ENCODE data around the gene NDUFC2.
A peak's percentile ranks its signal among the peaks of the same experiment; 100 is the strongest.
"Not testable (repeated sequence)": the region's sequence is repeated elsewhere in the genome, so short reads cannot be mapped to it uniquely, and the experiment has no call there.

Gene NDUFC2

DNA sequence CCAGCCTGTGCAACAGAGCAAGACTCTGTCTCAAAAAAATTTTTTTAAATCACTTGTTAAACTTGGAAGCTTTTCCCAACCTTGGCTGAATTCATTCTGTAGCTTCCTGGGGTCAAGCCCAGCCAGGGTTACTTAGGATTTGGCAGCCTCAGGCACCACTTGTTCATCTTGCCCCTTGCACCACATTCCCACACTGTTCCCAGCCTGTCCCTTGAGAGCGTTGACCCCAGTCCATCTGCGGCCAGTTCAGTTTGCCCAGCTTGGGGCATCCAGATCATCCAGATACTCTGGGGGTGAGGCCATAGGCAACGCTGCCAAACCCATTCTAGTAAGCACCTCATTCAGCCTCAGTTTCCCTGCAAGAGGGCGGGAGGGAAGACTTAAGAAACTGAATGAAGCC, 24.7 kb downstream of the NDUFC2 start:
- no peak for DNase-seq (ENCODE audit: low read depth, low spot score)

- DNase-seq (ENCODE audit: low read depth, low spot score), result peak; percentile 71
Measured at GRCh38 chr11:78050964-78051831, 28.5 kb downstream of the NDUFC2 start.

DNA sequence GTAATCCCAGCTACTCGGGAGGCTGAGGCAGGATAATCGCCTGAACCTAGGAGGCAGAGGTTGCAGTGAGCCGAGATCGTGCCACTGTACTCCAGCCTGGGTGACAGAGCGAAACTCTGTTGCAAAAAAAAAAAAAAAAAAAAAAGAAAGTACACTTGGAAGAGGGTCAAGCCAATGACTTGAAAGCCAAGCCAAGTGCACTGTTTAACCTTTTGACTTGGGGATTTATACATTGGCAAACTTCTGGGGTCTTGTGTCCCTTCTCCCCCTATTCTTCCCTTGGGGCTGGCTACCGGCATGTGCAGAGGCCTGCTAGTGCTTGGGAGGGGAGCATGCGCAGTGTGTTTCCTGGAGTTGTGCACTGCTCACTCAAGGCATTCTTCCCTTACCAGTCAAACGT, 30.3 kb downstream of the NDUFC2 start:
- DNase-seq (ENCODE audit: low read depth, low spot score), result no peak

GRCh38 chr11:78048561-78048960, 31.1 kb downstream of the NDUFC2 start:
- DNase-seq (ENCODE audit: low read depth, low spot score), result no peak

- DNase-seq (ENCODE audit: low read depth, low spot score), result no peak
Measured at GRCh38 chr11:78046486-78046854, 33.2 kb downstream of the NDUFC2 start.

- peak; percentile 90 for DNase-seq (ENCODE audit: low read depth, low spot score)
Measured at GRCh38 chr11:78045851-78046485, 33.7 kb downstream of the NDUFC2 start.

DNA sequence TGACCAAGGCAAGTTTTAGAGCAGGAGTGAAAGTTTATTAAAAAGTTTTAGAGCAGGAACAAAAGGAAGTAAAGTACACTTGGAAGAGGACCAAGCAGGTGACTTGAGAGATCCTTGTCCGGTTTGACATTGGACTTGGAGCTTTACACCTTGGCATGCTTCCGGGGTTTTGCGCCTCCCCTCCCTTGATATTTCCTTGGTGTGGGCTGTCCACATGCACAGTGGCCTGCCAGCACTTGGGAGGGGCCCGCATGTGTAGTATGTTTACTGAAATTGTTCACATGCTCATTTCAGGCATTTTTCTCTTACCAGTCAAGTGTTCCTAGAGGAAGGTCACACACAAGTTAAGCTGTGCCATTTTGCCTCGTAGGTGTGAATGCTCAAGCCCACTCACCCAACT, 35.0 kb downstream of the NDUFC2 start:
- DNase-seq (ENCODE audit: low read depth, low spot score), result no peak

- DNase-seq (ENCODE audit: low read depth, low spot score), result no peak
Measured at GRCh38 chr11:78041843-78042440, 37.7 kb downstream of the NDUFC2 start.

GRCh38 chr11:78041380-78041719, 38.3 kb downstream of the NDUFC2 start:
- not testable (repeated sequence) for DNase-seq (ENCODE audit: low read depth, low spot score)

GRCh38 chr11:78040691-78041379, 38.8 kb downstream of the NDUFC2 start:
- DNase-seq (ENCODE audit: low read depth, low spot score), result no peak

DNA sequence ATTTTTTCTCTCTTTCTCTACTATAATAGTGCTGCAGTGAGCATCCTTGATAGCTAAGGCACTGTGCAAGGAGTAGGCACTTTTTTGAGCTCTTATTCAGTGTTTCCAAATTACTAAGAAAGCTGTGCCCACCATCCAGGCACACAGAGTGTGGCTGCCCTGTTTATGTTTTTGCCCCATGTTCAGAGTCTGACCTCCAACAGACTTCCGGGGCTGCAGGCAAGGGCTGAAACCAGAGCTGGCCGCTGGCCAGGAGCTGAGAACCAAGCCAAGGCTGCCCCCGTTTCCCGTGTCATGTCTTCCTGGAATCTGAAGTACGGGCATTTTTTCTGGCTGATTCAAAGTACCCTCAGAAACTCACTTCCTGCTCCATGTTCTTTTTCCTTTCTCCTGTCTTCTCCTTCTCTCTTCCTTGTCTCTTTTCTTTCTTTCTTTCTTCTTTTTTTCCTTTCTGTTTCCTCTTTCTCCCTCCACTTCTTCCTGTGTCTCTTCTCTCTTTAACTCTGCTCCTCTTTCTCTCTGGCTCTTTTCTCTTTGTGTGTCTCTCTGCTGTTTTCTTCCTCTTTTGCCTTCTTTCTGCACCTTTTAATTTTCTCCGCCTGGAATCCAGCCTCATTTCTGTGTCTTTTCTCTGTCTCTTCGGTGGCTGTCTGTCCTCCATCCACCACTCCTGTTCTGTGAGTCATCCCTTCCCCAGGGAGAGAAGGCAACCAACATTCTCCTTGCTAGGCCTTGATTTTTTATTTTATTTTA, 39.6 kb downstream of the NDUFC2 start:
- peak; percentile 89 for DNase-seq (ENCODE audit: low read depth, low spot score)

DNA sequence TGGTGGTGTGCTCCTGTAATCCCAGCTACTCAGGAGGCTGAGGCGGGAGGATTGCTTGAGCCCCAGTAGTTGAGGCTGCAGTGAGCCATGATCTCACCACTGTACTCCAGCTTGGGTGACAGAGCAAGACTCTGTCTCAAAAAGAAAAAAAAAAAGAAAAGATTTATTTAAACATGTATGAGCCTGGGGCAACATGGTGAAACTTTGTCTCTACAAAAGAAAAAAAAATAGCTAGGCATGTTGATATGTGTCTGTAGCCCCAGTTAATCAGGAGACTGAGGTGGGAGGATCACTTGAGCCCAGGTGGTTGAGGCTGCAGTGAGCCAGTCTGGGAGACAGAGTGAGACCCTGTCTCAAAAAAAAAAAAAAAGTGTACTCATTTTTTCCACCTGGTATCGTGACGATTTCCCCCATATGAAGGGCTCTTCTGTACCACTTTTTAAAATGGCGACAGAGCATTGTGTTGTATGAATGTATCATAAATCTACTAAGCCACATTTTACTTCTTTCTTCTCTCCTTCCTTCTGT, 40.2 kb downstream of the NDUFC2 start:
- DNase-seq (ENCODE audit: low read depth, low spot score), result no peak

GRCh38 chr11:78038697-78039313, 40.9 kb downstream of the NDUFC2 start:
- peak; percentile 68 for DNase-seq (ENCODE audit: low read depth, low spot score)

DNA sequence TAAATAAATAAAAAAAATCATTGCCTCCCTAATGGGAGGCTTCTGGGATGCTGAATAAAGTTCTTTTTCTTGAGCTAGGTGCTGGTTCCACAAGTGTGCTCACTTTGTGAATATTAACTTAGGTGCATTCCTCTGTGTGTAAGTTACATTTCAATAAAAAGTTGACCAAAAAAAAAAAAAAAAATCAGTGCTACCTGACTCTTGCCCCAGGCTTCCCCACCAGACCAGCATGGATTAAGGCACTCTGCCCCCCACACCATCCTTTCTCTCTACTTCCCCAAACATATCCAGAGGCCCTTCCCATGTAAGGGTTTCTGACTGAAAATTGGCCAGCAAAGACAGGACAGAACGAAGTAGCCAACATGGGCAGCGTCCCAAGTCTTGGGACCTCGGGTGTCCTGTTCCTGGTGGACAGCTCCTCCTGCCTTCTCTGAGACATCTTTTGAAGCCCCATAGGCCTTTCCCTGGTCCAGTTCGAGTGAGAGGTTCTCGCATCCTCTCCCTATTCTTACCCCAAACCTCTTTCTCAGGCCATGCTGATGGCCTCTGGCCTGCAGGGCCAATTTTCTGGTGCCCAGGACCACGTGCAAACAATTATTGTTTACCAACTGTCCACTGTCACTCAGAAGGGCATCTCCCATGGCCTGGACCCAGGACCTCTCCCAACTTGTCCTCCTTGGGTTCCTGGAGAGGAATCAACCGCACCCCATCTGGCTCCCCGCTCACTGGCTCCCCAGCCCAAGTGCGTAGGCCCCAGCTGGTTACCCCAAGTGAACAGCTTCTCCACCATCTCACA, 41.6 kb downstream of the NDUFC2 start:
- no peak for DNase-seq (ENCODE audit: low read depth, low spot score)

GRCh38 chr11:78037056-78037455, 42.6 kb downstream of the NDUFC2 start:
- DNase-seq (ENCODE audit: low read depth, low spot score), result no peak

DNA sequence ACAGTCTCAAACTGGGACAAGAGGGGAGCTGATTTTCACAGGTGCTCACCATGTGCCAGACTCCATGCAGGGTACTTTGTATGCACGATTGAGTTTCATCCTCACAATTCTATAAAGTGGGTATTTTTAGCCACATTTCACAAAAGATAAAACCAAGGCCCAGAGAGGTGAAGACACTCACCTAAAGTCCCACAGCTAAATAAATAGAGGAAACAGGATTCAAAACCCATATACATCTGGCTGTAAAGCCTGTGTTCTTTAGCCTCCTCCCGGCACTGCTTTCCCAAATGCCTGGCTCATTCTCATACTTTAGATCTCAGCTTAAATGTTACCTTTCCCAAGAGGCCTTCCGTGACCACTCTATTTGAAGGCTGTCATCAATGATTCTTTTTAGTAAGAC, 43.3 kb downstream of the NDUFC2 start:
- DNase-seq (ENCODE audit: low read depth, low spot score), result no peak

- DNase-seq (ENCODE audit: low read depth, low spot score), result no peak
Measured at GRCh38 chr11:78034623-78035022, 45.0 kb downstream of the NDUFC2 start.

GRCh38 chr11:78033040-78033439, 46.6 kb downstream of the NDUFC2 start:
- DNase-seq (ENCODE audit: low read depth, low spot score), result no peak

DNA sequence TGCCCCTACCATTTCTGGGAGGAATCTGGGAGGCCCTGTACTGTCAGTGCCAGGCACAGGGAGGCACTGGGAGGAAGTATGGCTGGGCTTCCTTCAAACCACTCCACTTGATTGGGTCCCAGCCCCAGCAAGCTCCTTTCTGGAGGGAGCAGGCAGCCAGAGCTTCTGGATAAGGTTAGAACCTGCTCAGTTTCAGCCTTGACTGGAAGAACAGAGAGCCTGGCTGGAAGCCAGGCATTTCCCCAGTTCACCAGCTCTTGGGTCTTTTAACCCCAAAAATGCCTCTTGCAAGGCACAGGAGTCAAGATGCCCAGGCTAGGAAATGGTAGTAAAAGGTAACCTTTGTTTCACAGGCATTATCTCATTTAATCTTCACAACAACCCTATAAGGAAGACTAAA, 47.6 kb downstream of the NDUFC2 start:
- no peak for DNase-seq (ENCODE audit: low read depth, low spot score)

GRCh38 chr11:78031629-78032028, 48.0 kb downstream of the NDUFC2 start:
- DNase-seq (ENCODE audit: low read depth, low spot score), result no peak

Measured in astrocyte of the hippocampus (primary cell).